ENCODE data around the gene DENND2C.

The DENND2C gene

GRCh38 chr1:114609026-114609425 lies 60.8 kb downstream of the DENND2C start:
- no peak overlapping the region for H3K4me3 ChIP-seq (ENCODE audit: low read depth, low read length)
- no peak for TF ChIP-seq CTCF (IDR thresholded peaks at IDR 0.05; ENCODE audit: low read depth, low read length)

DNA sequence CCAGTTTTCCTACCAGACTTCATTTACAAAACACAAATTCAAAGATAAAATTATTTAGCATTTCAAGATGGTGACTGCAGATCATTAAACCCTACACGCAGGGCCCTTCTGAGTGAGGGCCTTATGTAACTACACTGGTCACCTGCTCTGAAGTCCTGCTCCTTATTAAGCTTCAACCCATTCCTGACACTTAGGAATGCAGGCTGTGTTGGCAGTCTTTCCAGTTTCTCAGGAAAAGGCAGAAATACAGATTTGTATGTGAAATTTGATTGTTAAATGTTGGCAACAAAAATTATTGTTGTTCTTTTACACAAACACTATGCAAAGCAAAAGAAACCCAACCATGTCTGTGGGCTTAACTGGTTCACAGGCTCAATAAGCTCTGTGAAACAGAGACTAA lies 62.6 kb downstream of the DENND2C start:
- TF ChIP-seq CTCF (IDR thresholded peaks at IDR 0.05; ENCODE audit: low read depth, low read length): no peak
- H3K4me3 ChIP-seq (ENCODE audit: low read depth, low read length): no peak overlapping the region

DNA sequence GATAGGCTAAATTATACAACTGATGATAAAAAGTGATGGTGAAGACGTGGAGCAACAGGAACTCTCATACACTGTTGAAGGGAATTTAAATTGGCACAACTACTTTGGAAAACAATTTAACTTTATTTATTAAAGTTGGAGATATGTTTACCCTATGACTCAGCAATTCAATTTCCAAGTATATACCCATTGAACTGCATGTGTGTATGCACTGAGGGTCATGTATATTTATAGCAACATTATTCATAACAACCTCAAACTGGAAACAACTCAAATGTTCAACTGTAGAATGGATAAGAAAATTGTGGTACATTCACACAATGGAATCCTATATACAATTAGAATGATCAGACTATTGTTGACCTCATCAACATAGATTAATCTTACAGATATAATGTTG lies 71.9 kb downstream of the DENND2C start:
- no peak for TF ChIP-seq CTCF (IDR thresholded peaks at IDR 0.05; ENCODE audit: low read depth, low read length)

DNA sequence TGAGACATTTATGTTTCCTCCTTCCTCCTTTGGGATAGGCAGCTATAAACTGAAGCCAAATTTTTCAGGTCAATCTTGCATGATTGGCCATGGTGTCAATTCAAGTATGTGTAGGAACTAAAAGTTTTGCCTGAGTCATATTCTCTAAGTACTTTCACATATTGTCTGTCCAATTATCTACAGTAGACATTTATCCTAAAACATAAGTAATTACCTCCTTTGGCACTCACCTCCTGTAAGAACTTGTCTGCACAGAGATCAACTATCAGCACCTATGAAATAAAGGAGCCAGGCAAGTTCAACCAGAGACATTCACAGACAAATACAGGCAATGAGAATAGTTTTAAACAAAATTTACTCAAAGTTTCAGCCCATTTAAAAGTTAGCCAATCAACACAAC lies 74.2 kb downstream of the DENND2C start:
- H3K4me3 ChIP-seq (ENCODE audit: low read depth, low read length): no peak overlapping the region
- TF ChIP-seq CTCF (IDR thresholded peaks at IDR 0.05; ENCODE audit: low read depth, low read length): no peak

More for the DNA sequence above, 71.9 kb downstream of the DENND2C start:
- no peak overlapping the region for H3K4me3 ChIP-seq (ENCODE audit: low read depth, low read length)

- H3K4me3 ChIP-seq (ENCODE audit: low read depth, low read length): no peak overlapping the region
- no peak for TF ChIP-seq CTCF (IDR thresholded peaks at IDR 0.05; ENCODE audit: low read depth, low read length)
These were observed 75.8 kb downstream of the DENND2C start for GRCh38 chr1:114594046-114594445.

- no peak overlapping the region for H3K4me3 ChIP-seq (ENCODE audit: low read depth, low read length)
- no peak for TF ChIP-seq CTCF (IDR thresholded peaks at IDR 0.05; ENCODE audit: low read depth, low read length)
These were observed 80.7 kb downstream of the DENND2C start for GRCh38 chr1:114589122-114589521.

- H3K4me3 ChIP-seq (ENCODE audit: low read depth, low read length): no peak overlapping the region
- no peak for TF ChIP-seq CTCF (IDR thresholded peaks at IDR 0.05; ENCODE audit: low read depth, low read length)
These were observed 81.6 kb downstream of the DENND2C start for GRCh38 chr1:114588196-114588689.
